Measurements from ENCODE around the gene POC5.

POC5 gene

GRCh38 chr5:75716715-75717081 is 539 bp downstream of the POC5 start:
- TF ChIP-seq, protein P1, sequence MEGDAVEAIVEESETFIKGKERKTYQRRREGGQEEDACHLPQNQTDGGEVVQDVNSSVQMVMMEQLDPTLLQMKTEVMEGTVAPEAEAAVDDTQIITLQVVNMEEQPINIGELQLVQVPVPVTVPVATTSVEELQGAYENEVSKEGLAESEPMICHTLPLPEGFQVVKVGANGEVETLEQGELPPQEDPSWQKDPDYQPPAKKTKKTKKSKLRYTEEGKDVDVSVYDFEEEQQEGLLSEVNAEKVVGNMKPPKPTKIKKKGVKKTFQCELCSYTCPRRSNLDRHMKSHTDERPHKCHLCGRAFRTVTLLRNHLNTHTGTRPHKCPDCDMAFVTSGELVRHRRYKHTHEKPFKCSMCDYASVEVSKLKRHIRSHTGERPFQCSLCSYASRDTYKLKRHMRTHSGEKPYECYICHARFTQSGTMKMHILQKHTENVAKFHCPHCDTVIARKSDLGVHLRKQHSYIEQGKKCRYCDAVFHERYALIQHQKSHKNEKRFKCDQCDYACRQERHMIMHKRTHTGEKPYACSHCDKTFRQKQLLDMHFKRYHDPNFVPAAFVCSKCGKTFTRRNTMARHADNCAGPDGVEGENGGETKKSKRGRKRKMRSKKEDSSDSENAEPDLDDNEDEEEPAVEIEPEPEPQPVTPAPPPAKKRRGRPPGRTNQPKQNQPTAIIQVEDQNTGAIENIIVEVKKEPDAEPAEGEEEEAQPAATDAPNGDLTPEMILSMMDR (IDR thresholded peaks at IDR 0.05): no peak

DNA sequence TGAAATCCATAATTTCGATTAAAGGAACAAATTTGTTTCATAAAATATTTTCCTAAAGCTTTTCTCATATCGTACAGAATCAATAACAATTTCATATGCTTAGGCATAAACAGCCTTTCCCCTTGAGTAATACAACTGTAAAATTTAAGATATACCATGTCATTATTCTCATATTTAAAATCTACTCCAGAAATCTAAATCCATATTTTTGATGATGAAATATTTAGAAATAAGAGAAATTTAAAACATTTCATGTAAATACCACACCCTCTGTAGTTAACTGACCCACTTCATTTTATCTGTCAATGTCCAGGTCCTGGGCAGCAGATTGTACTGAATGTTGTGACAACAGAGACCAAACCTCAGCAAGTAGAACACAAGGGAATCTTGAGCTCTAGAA is 5.1 kb downstream of the POC5 start:
- TF ChIP-seq, protein P1 (IDR thresholded peaks at IDR 0.05): no peak

DNA sequence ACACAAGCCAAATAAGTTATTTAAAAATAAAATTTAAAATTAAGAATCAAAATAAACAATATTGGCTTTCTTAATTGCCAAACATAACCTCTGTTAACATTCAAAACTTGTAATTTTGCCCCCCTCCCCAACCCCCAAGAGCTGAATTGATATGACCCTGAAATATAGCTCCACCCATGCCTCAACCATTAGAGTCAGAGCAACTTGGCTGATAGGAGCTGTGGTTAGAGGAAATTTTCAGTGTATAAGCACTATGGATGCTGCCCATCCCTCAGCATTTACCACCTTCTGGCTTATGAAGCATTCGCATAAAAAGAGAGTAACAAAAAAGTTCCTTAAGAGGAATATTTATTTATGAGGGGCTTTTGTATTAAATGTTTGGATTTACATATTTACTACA is 6.1 kb downstream of the POC5 start:
- TF ChIP-seq, protein P1 (IDR thresholded peaks at IDR 0.05): no peak

GRCh38 chr5:75710637-75711036 is 6.6 kb downstream of the POC5 start:
- TF ChIP-seq, protein P1 (IDR thresholded peaks at IDR 0.05): no peak

- TF ChIP-seq, protein P1 (IDR thresholded peaks at IDR 0.05): no peak
Observed at GRCh38 chr5:75707911-75708509, 9.2 kb downstream of the POC5 start.

DNA sequence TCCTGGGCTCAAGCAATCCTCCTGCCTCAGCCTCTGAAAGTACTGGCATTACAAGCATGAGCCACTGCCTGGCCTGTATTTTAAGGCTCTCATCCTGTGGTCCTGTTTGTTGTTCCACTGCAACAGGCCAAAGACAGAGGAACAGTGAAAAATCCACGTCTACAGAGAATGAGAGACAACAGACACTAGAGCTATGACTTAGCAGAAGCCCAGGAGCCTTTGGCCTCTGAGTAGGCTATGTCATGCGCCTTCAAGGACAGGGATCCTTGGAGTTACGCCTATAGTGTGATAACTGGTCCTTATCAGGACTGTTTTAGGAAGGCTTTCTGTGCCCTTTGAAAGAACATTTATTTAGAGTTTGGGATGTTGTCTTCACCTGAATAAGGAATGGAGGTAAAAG is 10.5 kb downstream of the POC5 start:
- TF ChIP-seq, protein P1 (IDR thresholded peaks at IDR 0.05): no peak

DNA sequence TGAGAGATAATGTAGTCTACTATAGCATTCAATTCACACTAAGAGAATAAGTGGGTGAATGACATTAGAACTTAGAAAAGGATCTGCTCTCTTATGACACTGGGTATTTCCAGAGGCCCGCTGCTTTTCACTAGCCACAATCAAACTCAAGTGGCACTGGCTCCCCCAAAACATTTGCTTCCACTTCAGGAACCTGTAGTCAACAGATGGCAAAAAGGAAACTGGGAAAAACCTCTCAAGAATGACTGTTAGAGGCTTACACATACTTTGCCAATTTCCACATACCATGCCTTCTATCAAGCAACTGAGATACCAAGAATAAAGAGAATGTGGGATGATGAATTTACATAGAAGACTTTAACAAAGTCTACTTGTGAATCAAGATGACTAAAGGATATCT is 11.2 kb downstream of the POC5 start:
- TF ChIP-seq, protein P1 (IDR thresholded peaks at IDR 0.05): no peak

GRCh38 chr5:75701856-75702255 is 15.4 kb downstream of the POC5 start:
- TF ChIP-seq, protein P1 (IDR thresholded peaks at IDR 0.05): no peak

Data from LNCAP (cell line).